HG02623 (cell line): Measurements from ENCODE around the gene RAB10.
"Not testable (repeated sequence)": the region's sequence is repeated elsewhere in the genome, so short reads cannot be mapped to it uniquely, and the experiment has no call there.

Experiments used
- ATAC-seq: cut with Tn5 transposase; IDR thresholded peaks from one replicate; pipeline ENCODE4 v1.9.1; 2021; ENCODE audit warnings: moderate library complexity; ENCODE audit not compliant: unreplicated experiment

The RAB10 gene

GRCh38 chr2:26144953-26145680 is 111.2 kb downstream of the RAB10 start:
- ATAC-seq = no peak

DNA sequence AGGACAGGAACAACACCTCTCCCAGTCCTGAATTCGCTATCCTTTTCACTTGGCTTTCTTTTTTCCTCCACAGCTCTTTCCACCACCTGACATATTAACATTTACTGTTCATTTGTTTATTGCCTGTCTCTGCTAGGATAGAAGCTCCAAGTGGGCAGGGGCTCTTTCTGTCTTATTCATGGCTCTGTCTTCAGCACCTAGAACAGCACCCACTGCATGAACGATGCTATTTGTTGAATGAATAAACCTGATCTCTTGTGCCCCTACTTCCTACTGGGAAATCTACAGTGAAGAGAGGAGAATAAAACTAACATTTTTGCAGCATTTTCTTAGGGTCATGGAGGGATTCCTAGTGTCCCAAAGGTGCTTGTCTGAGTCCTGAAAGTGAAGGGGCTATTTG is 114.6 kb downstream of the RAB10 start:
- ATAC-seq = no peak

GRCh38 chr2:26150243-26150642 is 116.4 kb downstream of the RAB10 start:
- ATAC-seq = no peak

DNA sequence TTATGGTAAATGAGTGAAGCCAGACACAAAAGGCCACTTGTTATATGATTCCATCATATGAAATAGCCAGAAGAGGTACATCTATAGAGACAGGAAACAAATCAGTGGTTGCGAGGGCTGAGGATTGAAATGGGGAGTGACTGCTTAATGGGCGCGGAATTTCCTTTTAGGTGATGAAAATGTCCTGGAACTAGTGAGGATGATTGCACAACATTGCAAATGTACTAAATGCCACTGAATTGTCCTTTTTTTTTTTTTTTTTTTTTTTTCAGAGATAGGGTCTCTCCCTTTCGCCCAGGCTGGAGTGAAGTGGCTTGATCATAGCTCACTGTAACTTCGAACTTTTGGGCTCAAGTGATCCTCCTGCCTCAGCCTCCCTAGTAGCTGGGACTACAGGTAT is 123.7 kb downstream of the RAB10 start:
- ATAC-seq = no peak

DNA sequence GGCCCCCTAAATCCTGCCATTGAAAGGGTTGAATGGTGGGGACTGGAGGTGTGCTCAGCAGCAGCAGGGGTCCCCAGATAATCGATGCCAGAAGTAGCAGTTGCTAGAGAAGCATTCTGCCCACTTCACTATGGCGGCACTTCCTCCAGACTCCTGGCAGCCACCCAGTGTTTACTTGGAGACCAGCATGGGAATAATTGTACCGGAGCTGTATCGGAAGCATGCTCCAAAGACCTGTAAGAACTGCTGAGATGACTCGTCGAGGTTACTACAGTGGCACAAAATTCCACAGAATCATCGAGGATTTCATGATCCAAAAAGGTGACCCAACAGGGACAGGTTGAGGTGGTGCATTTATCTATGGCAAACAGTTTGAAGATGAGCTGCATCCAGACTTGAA is 128.0 kb downstream of the RAB10 start:
- no peak for ATAC-seq

DNA sequence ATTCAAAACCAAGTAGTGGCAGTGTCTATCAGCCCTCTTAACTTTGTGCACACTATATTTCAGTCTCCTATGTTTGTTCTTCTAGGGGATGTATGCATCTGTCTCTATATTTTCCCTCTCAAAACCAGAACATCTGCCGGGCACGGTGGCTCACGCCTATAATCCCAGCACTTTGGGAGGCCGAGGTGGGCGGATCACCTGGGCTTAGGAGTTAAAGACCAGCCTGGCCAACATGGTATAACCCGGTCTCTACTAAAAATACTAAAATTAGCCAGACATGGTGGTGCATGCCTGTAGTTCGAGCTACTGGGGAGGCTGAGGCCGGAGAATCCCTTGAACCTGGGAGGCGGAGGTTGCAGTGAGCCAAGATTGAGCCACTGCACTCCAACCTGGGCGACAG is 129.1 kb downstream of the RAB10 start:
- ATAC-seq = no peak

DNA sequence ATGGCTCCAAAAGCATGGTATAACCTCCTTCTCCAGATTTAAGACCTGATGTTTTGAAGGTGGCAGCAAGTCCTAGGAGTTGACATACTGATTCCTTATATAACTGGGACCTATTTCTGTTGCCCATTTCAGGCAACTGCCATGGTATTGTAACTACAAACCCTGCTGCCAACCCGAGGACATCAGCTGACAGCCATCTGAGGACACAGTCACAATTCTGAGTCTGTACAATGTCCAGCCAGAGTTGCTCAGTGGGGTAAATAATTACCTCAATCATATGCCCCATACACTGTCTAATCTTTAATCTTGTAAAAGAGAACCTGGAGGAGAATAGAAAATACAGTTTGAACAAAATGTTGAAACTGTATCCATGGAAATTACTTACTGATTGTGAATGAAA is 130.3 kb downstream of the RAB10 start:
- ATAC-seq = no peak

DNA sequence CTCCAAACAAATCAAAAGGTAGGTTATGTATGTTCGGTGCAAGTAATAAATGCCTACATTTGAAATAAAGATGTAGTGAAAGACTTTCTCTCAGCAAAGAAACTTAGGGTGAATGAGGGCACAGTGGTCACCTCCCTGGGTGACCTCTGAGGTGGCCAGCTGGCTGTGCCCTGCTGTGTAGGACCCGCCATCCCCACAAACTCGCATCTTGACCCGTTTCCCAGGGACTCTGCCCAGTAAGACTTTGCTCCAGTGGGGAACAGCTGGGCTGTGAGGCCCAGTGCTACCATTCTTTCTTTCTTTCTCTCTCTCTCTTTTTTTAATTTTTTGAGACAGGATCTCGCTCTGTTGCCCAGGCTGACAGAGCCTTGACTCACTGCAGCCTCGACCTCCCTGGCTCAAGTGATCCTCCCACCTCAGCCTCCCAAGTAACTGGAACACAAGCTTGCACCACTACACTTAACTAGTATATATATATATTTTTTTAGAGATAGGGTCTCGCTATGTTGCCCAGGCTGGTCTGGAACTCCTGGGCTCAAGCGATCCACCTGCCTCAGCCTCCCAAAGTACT is 130.8 kb downstream of the RAB10 start:
- no peak for ATAC-seq

DNA sequence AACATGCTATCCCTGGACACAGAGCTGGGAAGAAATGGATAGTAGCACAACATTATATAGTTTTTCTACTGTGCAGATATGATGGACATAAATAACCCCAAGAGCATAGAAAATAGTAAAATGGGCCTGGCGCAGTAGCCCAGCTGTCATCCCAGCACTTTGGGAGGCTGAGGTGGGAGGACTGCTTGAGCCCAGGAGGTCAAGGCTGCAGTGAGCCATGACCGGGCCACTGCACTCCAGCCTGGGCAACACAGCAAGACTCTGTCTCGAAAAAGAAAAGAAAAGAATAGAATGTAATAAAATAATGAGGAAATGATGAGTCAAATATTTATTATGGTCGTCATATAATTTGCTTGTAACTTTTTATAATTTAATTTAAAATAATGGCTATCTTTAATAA is 131.5 kb downstream of the RAB10 start:
- no peak for ATAC-seq

GRCh38 chr2:26166541-26166940 is 132.7 kb downstream of the RAB10 start:
- not testable (repeated sequence) for ATAC-seq

- no peak for ATAC-seq
Measured at GRCh38 chr2:26168785-26169184, 134.9 kb downstream of the RAB10 start.

DNA sequence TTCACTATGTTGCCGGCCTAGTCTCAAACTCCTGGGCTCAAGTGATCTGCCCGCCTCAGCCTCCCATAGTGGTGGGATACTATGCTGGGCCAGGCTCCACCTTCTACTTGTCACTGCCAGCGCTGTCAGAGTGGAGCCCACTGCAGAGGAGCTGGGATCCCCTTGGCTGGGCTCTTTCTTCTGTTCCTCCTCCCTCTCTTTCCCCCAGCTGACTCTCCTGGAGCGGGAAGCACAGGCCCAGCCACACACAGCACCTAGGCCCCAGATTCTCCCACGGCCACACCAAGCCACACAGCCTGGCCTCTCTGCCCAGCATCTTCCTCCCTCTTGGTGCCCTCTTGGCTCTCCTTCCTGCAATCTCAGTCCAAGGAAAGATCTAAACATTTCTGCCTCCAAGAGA is 135.3 kb downstream of the RAB10 start:
- ATAC-seq = no peak

DNA sequence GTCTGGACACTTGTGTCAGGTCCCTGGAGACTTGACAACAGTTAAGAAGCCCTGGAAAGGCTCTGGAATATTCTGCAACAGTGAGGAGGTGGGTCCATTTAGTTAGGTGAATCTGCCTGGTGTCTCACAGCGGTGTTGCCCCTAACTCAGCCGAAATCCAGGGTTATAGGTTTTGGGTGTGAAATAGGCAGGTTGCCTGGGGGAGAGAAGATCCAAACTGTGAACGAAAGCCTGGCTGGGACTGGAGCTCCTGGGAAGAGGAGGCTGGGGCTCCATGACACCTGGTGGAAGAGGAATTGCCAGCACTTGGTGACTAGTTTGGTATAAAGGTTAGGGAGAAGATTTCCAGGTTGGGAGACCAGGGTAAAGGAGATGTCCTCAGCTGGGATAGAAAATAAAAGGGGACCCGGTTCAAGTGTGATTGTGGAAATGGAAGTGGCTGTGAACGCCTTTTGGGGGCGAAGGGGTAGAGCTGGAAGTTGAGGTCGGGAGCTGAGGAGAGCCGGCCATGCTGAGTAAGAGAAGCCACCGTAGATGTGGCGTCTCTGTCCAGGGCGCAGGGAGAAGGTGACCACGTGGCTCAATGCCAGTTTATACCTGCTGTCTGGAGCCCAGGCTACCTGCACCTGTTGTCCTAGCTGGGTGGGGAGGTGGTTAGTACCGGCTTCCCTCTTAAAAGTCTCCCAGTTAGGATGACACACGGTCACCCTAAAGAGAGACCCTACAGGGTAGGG is 136.0 kb downstream of the RAB10 start:
- ATAC-seq = no peak

DNA sequence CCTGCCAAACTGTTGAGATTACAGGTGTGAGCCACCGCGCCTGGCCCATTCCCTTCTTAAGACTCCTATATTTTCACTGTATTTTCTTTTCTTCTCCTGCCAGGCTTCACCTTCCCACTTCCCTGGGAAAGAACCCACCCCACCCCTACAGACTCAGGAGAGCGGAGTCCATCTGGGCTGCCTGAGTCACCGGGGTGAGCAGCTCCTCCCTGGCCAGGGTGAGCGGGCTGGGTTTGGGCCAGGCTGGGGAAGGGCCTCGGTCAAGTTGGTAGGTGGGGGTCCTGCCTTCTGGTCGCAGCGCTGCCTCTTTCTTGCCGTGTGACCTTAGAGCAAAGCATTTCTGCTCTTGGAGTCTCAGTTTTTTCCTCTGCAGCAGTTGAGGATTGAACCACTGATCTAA is 136.9 kb downstream of the RAB10 start:
- no peak for ATAC-seq

GRCh38 chr2:26172189-26172870 is 138.4 kb downstream of the RAB10 start:
- no peak for ATAC-seq

- no peak for ATAC-seq
Measured at GRCh38 chr2:26172871-26173775, 139.2 kb downstream of the RAB10 start, which contains the start of gene GAREM2. Gene GAREM2, plus strand, starts transcription at chr2:26173088. Its CDS starts 133 bp downstream, at chr2:26173221.

DNA sequence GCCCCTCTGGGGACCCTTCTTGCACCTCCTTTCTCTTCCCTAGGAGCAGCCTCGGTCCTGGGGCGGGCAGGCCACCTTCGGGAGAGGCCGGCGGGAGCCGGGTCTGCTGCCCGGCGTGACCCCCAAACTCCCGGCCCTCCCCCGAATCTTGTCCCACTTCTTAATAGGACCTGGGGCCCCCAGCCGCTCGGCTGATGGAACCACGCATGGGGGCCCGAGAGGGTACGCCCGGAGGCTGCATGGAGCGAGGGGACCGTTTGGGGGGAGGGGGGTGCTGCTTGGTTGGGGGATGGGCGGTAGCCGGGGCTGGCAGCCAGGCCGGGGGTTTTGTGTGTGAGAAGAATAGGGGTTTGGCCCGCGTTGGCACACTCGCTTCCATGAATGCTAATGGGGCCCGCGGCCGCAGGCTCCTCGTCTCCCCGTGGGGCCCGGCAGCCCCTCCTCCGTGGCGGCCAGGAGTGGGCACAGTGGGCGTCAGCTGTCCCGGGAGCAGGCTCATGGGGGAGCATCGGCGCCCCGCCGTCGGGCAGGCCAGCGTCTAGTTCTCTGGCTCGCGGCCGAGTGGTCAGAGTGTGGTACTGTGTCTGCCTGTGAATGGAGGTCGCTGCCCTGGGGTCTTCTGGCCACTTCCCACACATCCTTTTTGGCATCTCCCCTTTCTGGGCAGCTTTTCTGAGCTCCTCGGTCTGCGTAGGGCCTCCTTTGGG is 140.0 kb downstream of the RAB10 start:
- no peak for ATAC-seq

DNA sequence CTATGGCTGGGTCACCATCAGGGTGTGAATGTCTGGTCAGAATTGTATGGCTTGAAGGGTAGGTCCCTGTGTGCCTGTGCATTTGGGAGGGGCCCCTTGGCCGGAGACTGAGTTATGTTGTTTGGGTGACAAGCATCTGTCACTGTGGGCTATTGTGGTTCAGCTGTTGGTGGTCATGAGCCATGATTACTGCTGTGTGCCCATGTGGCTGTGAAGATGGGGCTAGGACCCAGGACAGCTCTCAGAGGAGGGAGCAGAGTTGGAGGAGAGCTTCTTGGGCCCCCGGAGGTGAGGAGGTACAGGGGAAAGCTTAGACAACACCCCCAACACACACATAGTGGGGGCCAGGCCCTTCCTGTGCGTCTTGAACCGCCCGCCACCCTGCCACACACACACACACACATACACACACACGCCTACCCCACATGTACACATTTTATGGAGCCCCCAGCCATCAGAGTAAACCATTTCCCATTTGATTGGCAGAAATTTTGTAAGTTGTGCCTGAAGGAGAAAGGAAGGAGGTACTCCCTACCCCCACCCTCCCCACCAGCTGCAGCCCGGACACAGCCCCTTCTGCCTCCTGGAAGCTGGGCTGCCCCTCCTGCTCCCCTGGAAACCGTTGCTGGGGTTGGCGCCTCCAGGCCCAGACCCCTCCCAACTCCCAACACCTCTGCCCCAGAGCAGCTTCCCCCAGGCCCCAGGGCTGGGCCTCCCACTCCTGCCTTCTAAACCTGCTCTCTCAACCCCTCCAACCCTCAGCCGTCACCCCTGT is 141.0 kb downstream of the RAB10 start:
- no peak for ATAC-seq
